ENCODE results near the gene ATF7IP. TPM values are rescaled to one million over a fixed set of nuclear protein-coding genes. Genes with fewer than 3 reads are reported as not detected.

Gene ATF7IP
- total RNA-seq, 1 donor from 2014 or later: 21.3 TPM

DNA sequence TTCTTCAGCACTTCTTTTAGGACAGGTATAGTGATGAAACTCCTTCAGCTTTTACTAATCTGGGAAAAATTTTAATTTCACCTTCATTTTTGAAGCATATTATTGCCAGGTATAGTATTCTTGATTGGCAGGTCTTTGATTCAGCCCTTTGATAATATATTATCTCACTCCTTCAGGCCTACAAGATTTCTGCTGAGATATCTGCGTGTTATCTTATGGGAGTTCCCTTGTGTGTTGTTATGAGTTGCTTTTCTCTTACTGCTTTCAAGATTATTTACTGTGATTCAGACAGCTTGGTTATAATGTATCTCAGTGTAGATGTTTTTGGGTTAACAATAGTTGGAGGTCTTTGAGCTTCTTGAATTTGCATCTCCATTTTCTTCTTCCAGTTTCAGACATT is 87.4 kb downstream of the ATF7IP start:
- no peak overlapping the region for H3K4me3 ChIP-seq (ENCODE audit: low read depth, low read length)
- DNase-seq (ENCODE audit: low read depth): no peak
- TF ChIP-seq, protein P1, sequence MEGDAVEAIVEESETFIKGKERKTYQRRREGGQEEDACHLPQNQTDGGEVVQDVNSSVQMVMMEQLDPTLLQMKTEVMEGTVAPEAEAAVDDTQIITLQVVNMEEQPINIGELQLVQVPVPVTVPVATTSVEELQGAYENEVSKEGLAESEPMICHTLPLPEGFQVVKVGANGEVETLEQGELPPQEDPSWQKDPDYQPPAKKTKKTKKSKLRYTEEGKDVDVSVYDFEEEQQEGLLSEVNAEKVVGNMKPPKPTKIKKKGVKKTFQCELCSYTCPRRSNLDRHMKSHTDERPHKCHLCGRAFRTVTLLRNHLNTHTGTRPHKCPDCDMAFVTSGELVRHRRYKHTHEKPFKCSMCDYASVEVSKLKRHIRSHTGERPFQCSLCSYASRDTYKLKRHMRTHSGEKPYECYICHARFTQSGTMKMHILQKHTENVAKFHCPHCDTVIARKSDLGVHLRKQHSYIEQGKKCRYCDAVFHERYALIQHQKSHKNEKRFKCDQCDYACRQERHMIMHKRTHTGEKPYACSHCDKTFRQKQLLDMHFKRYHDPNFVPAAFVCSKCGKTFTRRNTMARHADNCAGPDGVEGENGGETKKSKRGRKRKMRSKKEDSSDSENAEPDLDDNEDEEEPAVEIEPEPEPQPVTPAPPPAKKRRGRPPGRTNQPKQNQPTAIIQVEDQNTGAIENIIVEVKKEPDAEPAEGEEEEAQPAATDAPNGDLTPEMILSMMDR (conservative IDR thresholded peaks at IDR 0.05; ENCODE audit: low read depth, low read length): no peak

DNA sequence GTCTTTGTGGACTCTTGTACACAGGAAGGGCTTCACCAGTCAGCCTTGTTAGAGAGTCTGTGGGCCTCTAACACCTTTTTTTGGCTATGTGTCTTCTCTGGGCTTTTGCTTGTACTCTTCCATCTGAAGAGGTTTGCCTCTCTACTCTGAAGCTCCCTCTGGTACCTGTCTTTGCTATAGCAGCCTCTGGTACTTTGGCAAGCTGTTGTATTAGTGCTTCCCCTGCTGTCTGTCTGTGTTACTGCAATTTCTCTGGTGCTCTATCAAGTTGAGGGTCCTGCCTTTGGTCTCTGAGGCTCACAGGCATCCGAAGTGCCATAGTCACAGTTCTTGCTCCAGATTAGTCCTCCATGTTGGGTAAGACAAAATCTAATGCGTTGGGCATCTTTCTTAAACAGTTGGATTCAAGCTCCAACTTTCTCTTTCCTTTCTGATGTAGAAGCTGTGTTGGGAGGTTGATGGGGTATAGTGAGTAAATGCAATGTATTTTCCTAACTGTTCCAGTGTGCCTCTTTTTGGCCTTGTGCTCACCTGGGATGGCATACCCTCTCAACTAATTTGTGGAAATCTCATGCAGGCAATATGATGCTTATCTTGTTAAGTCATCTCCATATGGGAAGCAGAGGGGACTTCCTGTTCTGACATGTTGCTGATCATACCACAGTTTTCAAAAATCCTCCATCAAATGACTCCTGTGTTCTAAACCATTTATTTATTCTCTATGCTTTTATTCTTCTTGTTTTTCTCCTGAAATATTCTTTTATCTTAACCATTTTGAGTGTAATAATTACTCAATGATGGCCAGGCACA is 88.8 kb downstream of the ATF7IP start:
- TF ChIP-seq, protein P1 (conservative IDR thresholded peaks at IDR 0.05; ENCODE audit: low read depth, low read length): peak; percentile 84
- no peak for DNase-seq (ENCODE audit: low read depth)
- no peak overlapping the region for H3K4me3 ChIP-seq (ENCODE audit: low read depth, low read length)

DNA sequence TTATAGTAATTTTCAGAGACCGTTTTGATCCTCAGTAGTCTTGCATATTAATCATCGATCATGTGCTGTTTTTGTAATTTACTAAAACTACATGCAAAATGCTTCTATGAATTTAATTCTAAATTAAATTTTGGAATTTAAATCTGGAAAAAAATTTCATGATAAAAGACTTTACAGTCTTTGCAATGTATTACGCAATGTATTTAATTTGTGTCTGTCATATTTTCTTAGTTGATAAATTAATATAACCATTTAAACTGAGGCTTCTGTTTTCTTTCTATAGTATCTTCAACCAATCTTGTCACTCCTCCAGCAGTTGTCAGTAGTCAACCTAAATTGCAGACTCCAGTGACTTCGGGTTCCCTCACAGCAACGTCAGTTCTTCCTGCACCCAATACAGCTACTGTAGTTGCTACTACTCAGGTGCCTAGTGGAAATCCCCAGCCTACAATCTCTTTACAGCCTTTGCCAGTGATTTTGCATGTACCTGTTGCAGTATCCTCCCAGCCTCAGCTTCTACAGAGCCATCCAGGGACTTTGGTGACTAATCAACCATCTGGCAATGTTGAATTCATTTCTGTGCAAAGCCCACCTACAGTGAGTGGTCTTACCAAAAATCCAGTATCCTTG is 94.8 kb downstream of the ATF7IP start:
- H3K4me3 ChIP-seq (ENCODE audit: low read depth, low read length): no peak overlapping the region
- TF ChIP-seq, protein P1 (conservative IDR thresholded peaks at IDR 0.05; ENCODE audit: low read depth, low read length): no peak
- no peak for DNase-seq (ENCODE audit: low read depth)

DNA sequence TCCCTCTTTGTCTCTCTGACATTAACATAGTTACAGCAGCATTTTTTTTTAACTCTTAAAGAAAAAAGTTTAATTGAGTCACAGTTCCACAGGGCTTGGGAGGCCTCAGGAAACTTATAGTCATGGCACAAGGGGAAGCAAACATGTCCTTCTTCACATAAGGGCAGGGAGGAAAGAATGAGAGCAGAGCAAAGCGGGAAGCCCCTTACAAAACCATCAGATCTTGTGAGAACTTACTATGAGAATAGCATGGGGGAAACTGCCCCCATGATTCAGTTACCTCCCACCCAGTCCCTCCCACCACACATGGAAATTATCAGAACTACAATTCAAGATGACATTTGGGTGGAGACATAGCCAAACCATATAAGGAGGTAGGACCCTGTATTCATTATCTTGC is 106.0 kb downstream of the ATF7IP start:
- TF ChIP-seq, protein P1 (conservative IDR thresholded peaks at IDR 0.05; ENCODE audit: low read depth, low read length): no peak

DNA sequence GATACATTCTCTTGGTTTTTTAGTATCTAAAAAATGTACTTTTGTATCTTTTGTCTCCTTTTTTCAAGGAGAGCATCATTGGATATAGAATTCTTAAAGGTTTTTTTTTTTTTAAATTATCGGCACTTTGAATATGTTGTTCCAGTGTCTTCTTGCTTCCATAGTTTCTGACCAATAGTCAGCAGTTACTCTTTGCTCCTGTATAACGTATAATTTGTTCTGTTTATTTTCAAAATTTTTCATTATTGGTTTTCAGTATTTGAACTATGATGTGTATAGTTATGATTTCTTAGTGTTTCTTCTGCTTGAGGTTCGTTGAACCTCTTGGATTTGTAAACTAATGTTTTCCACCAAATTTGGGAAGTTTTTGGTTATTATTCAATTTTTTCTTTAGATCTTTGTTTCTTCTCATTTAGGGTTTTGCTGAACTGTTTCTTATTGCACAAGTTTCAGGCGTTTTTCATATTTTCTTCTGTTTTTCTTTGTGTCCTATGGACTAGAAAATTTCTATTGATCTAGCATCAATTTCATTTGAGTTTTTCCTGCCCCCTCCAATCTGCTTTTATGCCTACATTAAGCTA is 108.3 kb downstream of the ATF7IP start:
- no peak overlapping the region for H3K4me3 ChIP-seq (ENCODE audit: low read depth, low read length)
- no peak for DNase-seq (ENCODE audit: low read depth)
- TF ChIP-seq, protein P1 (conservative IDR thresholded peaks at IDR 0.05; ENCODE audit: low read depth, low read length): no peak

More for the DNA sequence above, 106.0 kb downstream of the ATF7IP start:
- DNase-seq (ENCODE audit: low read depth): no peak
- no peak overlapping the region for H3K4me3 ChIP-seq (ENCODE audit: low read depth, low read length)

DNA sequence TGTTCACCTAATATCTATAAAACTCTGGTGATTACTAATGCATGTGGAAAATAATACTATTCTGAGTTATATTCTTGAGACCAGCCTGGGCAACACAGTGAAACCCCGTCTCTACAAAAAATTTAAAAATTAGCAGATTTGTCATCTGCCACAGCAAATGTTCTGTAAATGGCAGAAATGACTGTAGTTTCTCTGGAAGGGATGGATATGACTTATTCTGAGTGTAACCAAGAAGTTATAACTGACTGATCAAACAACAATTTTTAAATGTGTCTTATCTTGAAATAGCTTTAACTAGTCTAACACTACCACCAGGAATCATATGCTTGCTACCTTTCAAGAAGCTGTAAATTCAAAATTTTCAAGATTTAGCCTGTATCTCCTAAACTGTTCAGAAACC is 113.5 kb downstream of the ATF7IP start:
- TF ChIP-seq, protein P1 (conservative IDR thresholded peaks at IDR 0.05; ENCODE audit: low read depth, low read length): no peak

More for the DNA sequence above, 113.5 kb downstream of the ATF7IP start:
- no peak overlapping the region for H3K4me3 ChIP-seq (ENCODE audit: low read depth, low read length)
- DNase-seq (ENCODE audit: low read depth): no peak
